Heart right ventricle (tissue), 16 donors: Measurements from ENCODE around the gene C12orf76. TPM values are rescaled to one million over a fixed set of nuclear protein-coding genes. Genes with fewer than 3 reads are reported as not detected.
"Not testable (repeated sequence)": the region's sequence is repeated elsewhere in the genome, so short reads cannot be mapped to it uniquely, and the experiment has no call there.

Experiments used
- ATAC-seq, 8 donors: fragments of 200-7000 bp; cut with Tn5 transposase; one replicate each; pipeline ENCODE4 v1.9.1; 2020; ENCODE audit warnings: mild to moderate bottlenecking in 8 of 8, moderate library complexity in 8 of 8, moderate number of reproducible peaks in 1 of 8
- DNase-seq, 2 donors: peaks; one replicate each; pipeline ENCODE4 v3.0.0-alpha.2; 2020
- H3K27ac ChIP-seq, 10 donors: fragments of 200-600 bp; sonication (generic) in 2 of 10; one replicate each; pipeline versions ENCODE4 v1.5.0 to v1.8.0; 2020 to 2022; ENCODE audit warnings: mild to moderate bottlenecking in 3 of 10
- H3K27me3 ChIP-seq, 7 donors: fragments of 200-600 bp; one replicate each; pipeline ENCODE4 v1.8.0; 2021 to 2022; ENCODE audit warnings: mild to moderate bottlenecking in 2 of 7
- H3K36me3 ChIP-seq, 9 donors: fragments of 200-600 bp; sonication (generic) in 1 of 9; one replicate each; pipeline versions ENCODE4 v1.5.0 to v1.8.0; 2020 to 2022; ENCODE audit warnings: mild to moderate bottlenecking in 2 of 9
- H3K4me1 ChIP-seq, 9 donors: fragments of 200-600 bp; sonication (generic) in 1 of 9; one replicate each; pipeline versions ENCODE4 v1.5.0 to v1.8.0; 2020 to 2022; ENCODE audit warnings: mild to moderate bottlenecking in 4 of 9
- H3K4me3 ChIP-seq, 10 donors: fragments of 200-600 bp; sonication (generic) in 2 of 10; one replicate each; pipeline versions ENCODE4 v1.5.0 to v1.8.0; 2020 to 2022; ENCODE audit warnings: mild to moderate bottlenecking in 7 of 10, moderate library complexity in 2 of 10
- H3K9me3 ChIP-seq, 11 donors: fragments of 200-600 bp in 10 of 11; sonication (generic) in 2 of 11; one replicate each; pipeline versions ENCODE4 v1.5.0 to v1.8.0; 2013 to 2022; ENCODE audit warnings: mild to moderate bottlenecking in 2 of 11, control low read depth in 1 of 11, moderate library complexity in 1 of 11
- CTCF ChIP-seq, 9 donors: fragments of 200-600 bp; sonication (generic) in 2 of 9; IDR thresholded peaks; one replicate each; pipeline versions ENCODE4 v1.5.0 to v1.8.0; 2021 to 2022; ENCODE audit warnings: antibody characterized with exemption in 9 of 9, mild to moderate bottlenecking in 5 of 9, moderate library complexity in 1 of 9
- WGBS, 2 donors: extraction: QIAGEN DNeasy Blood & Tissue Kit; methylation state at CpG; one replicate each; pipeline ENCODE4 v1.1.7; 2013; ENCODE audit warnings: inconsistent platforms in 1 of 2; 5-methylcytosine and 5-hydroxymethylcytosine counted together
- intact Hi-C, 10 donors: fragments of 100-400 bp; cut with DNase I; formaldehyde crosslinking; loops; one replicate each; pipeline versions ENCODE4 v1.11.1 to v1.14.2; 2022
- polyA plus RNA-seq, 2 donors: library from polyadenylated mRNA; stranded (reverse); fragments of 200-250 nt; gene quantifications; one replicate each; pipeline ENCODE4 v1.2.3, GENCODE V29; 2013
- total RNA-seq, 10 donors: library from RNA; stranded (reverse); fragmentation: NEBNext Ultra II Directional in 3 of 10; extraction: Animal tissue kit (Norgen Biotek cat#: 25700) in 3 of 10; gene quantifications; one replicate each; pipeline versions ENCODE4 v1.2.1 to v1.2.4, GENCODE V29; 2021 to 2023
- donor health status: Arrhythmogenic right ventricular cardiomyopathy.
- donor health status: ischemic (EF 13 %, LVEDD 7.1; RV severe dilation, severe dysfunction).
- donor health status: healthy with polysubstance abuse.
- donor health status: DM: no; HTN: yes; CAD: no.
- donor health status: DM: no; HTN: no; CAD: no.
- donor health status: ischemic (EF 25% LVEDD 6.9; RV normal size, moderate dysfunction).
- donor health status: ischemic (EF 25% LVEDD 5.7; RV mildly dilated, moderate dysfunction).
- donor health status: healthy.
- donor health status: DM: yes; HTN: yes; CAD: no.
- donor health status: Ischemic cardiomyopathy.
- donor health status: ischemic (EF 35%, LVEDD 5.7; RV mildly dilated, moderate dysfunction).
- donor health status: nonischemic (EF 11% LVEDD 7.7; RV severe dilation, severe dysfunction).
- donor health status: DM: yes; HTN: yes; CAD: no.
- donor health status: PGD.
- donor health status: ischemic (EF 29% LVEDD 5.4; RV normal size, mild dysfunction).
- donor health status: nonischemic (EF 23%, LVEDD 6.1; RV moderate dilation, normal function).

The C12orf76 gene
- total and polyA plus RNA-seq, 12 donors = 3.7 to 8.3 (median 5.7) TPM

GRCh38 chr12:110068654-110069053 is 20.3 kb upstream of the C12orf76 start:
- no peak for DNase-seq
- no peak for ATAC-seq
- 94 to 97% methylated on average over 2 of the region's 2 CpGs for WGBS, 2 donors
- intact Hi-C loops = no loop called here
- Histone ChIP-seq H3K27me3 (no peaks in the 10 kb centered on the region), H3K36me3 (no peaks in the 10 kb centered on the region), H3K27ac (no peak overlapping the region), H3K9me3 (no peaks in the 10 kb centered on the region), H3K4me3 (no peak overlapping the region), H3K4me1 (peaks cover 0 to 9% (median 0%) of the 10 kb centered on the region in 9 donors)
- no peak for TF ChIP-seq CTCF (IDR thresholded peaks at IDR 0.05)

DNA sequence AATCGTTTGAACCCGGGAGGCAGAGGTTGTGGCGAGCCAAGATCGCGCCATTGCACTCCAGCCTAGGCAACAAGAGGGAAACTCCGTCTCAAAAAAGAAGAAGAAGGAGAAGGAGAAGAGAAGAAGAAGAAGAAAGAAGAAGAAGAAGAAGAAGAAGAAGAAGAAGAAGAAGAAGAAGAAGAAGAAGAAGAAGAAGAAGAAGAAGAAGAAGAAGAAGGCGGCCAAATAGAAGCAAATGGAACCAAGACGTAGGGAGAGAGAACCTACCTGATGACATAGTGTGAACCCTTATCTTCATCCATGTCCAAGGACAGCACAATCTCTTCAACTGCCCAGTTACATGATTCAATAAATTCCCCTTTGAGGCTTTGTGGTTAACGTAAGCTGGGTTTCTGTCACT is 19.8 kb upstream of the C12orf76 start:
- WGBS, 2 donors = 87 to 92% methylated on average over 9 of the region's 9 CpGs
- not testable (repeated sequence) for ATAC-seq

GRCh38 chr12:110067531-110067930 is 19.2 kb upstream of the C12orf76 start:
- ATAC-seq (no peak), DNase-seq (no peak)
- H3K36me3 ChIP-seq = no peaks in the 10 kb centered on the region
- 88 to 89% methylated on average over 7 of the region's 7 CpGs for WGBS, 2 donors
- intact Hi-C loops = no loop called here
- no peak for TF ChIP-seq CTCF (IDR thresholded peaks at IDR 0.05)
- H3K4me1 ChIP-seq = peaks cover 0 to 4% (median 0%) of the 10 kb centered on the region in 9 donors
- no peaks in the 10 kb centered on the region for H3K9me3 ChIP-seq
- no peak overlapping the region for H3K4me3 ChIP-seq
- H3K27ac ChIP-seq = no peak overlapping the region
- no peaks in the 10 kb centered on the region for H3K27me3 ChIP-seq

More for the DNA sequence above, 19.8 kb upstream of the C12orf76 start:
- H3K36me3 ChIP-seq, intact Hi-C loops, DNase-seq, H3K27me3 ChIP-seq, H3K4me1 ChIP-seq, H3K9me3 ChIP-seq, H3K4me3 ChIP-seq, H3K27ac ChIP-seq: not testable (repeated sequence)

DNA sequence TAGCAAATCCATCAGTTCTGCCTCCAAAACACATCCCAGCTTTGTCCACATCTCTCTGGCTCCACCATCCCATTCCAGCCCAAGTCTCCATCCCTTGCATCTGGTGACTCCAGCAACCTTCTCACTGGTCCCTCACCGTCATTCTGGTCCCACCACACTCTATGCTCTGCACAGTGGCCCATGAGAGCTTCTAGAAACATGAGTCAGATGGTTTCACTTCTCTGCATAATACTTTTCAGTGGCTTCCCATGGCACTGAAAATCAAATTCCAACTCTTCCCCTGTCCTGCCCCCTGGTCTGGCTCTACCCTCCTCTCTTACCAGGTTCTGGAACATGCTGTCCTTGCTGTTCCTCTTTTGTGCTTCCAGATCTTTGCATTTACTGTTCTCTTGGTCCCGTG is 17.2 kb upstream of the C12orf76 start:
- DNase-seq (no peak), ATAC-seq (peak in 1 of 8 donors; percentile 49)
- intact Hi-C loops = no loop called here
- Histone ChIP-seq H3K27me3 (no peaks in the 10 kb centered on the region), H3K4me3 (no peak overlapping the region), H3K4me1 (peaks cover 0 to 5% (median 0%) of the 10 kb centered on the region in 9 donors), H3K36me3 (no peaks in the 10 kb centered on the region), H3K27ac (no peak overlapping the region), H3K9me3 (no peaks in the 10 kb centered on the region)
- 85 to 91% methylated on average over 2 of the region's 2 CpGs for WGBS, 2 donors
- TF ChIP-seq CTCF (IDR thresholded peaks at IDR 0.05) = no peak

DNA sequence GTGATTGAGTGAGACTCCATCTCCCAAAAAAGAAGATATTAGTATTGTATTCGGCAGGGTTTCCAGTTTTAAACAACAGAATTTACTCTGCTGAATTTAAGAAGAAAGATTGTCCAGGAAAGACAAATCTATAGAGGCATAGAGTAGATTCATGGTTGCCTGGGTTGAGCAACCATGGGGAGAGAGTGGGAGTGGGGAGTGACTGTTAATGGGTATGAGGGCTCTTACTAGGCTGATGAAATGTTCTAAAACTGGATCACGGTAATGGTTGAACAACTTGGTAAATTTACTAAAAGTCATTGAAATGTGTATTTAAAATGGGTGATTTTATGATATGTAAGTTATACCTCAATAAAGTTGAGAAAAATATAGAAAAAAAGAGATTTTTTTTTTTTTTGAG is 13.9 kb upstream of the C12orf76 start:
- ATAC-seq (no peak), DNase-seq (no peak)
- Histone ChIP-seq H3K27ac (no peak overlapping the region), H3K4me3 (no peak overlapping the region), H3K4me1 (peaks cover 0 to 16% (median 0%) of the 10 kb centered on the region in 9 donors), H3K27me3 (no peaks in the 10 kb centered on the region), H3K36me3 (no peaks in the 10 kb centered on the region), H3K9me3 (no peaks in the 10 kb centered on the region)
- intact Hi-C loops = no loop called here
- TF ChIP-seq CTCF (IDR thresholded peaks at IDR 0.05) = no peak
- WGBS, 2 donors = 96 to 98% methylated on average over 2 of the region's 2 CpGs
